ENCODE measurements around the gene CPS1.

Gene CPS1

GRCh38 chr2:210584834-210585233 lies 28.4 kb downstream of the CPS1 start:
- ChIA-PET CTCF (no interaction called here), POLR2A (no interaction called here)
- no peak overlapping the region for H3K4me3 ChIP-seq (ENCODE audit: low read depth, low read length)
- TF ChIP-seq, protein P1, sequence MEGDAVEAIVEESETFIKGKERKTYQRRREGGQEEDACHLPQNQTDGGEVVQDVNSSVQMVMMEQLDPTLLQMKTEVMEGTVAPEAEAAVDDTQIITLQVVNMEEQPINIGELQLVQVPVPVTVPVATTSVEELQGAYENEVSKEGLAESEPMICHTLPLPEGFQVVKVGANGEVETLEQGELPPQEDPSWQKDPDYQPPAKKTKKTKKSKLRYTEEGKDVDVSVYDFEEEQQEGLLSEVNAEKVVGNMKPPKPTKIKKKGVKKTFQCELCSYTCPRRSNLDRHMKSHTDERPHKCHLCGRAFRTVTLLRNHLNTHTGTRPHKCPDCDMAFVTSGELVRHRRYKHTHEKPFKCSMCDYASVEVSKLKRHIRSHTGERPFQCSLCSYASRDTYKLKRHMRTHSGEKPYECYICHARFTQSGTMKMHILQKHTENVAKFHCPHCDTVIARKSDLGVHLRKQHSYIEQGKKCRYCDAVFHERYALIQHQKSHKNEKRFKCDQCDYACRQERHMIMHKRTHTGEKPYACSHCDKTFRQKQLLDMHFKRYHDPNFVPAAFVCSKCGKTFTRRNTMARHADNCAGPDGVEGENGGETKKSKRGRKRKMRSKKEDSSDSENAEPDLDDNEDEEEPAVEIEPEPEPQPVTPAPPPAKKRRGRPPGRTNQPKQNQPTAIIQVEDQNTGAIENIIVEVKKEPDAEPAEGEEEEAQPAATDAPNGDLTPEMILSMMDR (IDR thresholded peaks at IDR 0.05; ENCODE audit: insufficient read depth, low read length, missing control alignments): no peak
- DNase-seq (ENCODE audit: low read depth, low spot score): no peak

GRCh38 chr2:210586381-210586780 lies 30.0 kb downstream of the CPS1 start:
- CTCF ChIA-PET: interaction anchor here (1.2 to 1.6 kb wide), 2 partner anchors 13 to 571 kb away, joined by 3 to 4 read pairs; no protein-coding TSS in a partner anchor
- POLR2A ChIA-PET: no interaction called here
- H3K4me3 ChIP-seq (ENCODE audit: low read depth, low read length): no peak overlapping the region
- TF ChIP-seq, protein P1 (IDR thresholded peaks at IDR 0.05; ENCODE audit: insufficient read depth, low read length, missing control alignments): no peak
- DNase-seq (ENCODE audit: low read depth, low spot score): peak; percentile 51

- TF ChIP-seq, protein P1 (IDR thresholded peaks at IDR 0.05; ENCODE audit: insufficient read depth, low read length, missing control alignments): no peak
- ChIA-PET POLR2A (no interaction called here), CTCF (no interaction called here)
- H3K4me3 ChIP-seq (ENCODE audit: low read depth, low read length): no peak overlapping the region
- DNase-seq (ENCODE audit: low read depth, low spot score): no peak
These were observed 35.3 kb downstream of the CPS1 start for GRCh38 chr2:210591663-210592062.

DNA sequence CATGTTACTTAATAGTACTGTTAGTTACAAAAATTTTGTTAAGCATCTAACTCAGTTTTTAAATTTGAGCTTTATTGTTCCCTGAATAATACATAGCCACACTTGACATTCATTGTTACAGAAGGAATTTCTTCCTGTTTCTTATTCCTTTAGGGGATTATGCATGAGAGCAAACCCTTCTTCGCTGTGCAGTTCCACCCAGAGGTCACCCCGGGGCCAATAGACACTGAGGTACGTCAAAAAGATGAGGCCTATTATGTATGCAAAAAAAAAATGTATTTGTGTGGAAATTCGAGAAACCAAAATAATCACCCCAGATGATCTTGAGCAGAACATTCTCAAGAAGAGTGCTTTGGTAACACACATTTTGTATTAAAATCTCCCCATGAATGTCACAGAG lies 36.3 kb downstream of the CPS1 start:
- ChIA-PET CTCF (interaction anchor here (0.6 kb wide), 1 partner anchor 14 kb away, joined by 3 read pairs; no protein-coding TSS in a partner anchor), POLR2A (no interaction called here)
- DNase-seq (ENCODE audit: low read depth, low spot score): no peak
- no peak overlapping the region for H3K4me3 ChIP-seq (ENCODE audit: low read depth, low read length)
- TF ChIP-seq, protein P1 (IDR thresholded peaks at IDR 0.05; ENCODE audit: insufficient read depth, low read length, missing control alignments): no peak

- CTCF ChIA-PET: no interaction called here
- TF ChIP-seq, protein P1 (IDR thresholded peaks at IDR 0.05; ENCODE audit: insufficient read depth, low read length, missing control alignments): no peak
- no peak for DNase-seq (ENCODE audit: low read depth, low spot score)
- no peak overlapping the region for H3K4me3 ChIP-seq (ENCODE audit: low read depth, low read length)
- POLR2A ChIA-PET: no interaction called here
These were observed 36.8 kb downstream of the CPS1 start for GRCh38 chr2:210593166-210593565.

GRCh38 chr2:210598219-210598618 lies 41.8 kb downstream of the CPS1 start:
- DNase-seq (ENCODE audit: low read depth, low spot score): no peak
- ChIA-PET POLR2A (no interaction called here), CTCF (interaction anchor here (1.5 kb wide), 1 partner anchor 10 kb away, joined by 5 read pairs; no protein-coding TSS in a partner anchor)
- TF ChIP-seq, protein P1 (IDR thresholded peaks at IDR 0.05; ENCODE audit: insufficient read depth, low read length, missing control alignments): no peak
- no peak overlapping the region for H3K4me3 ChIP-seq (ENCODE audit: low read depth, low read length)
